Esophagus muscularis mucosa (tissue), 3 donors: ENCODE data around the gene SLC25A10.

Source experiments
- CTCF ChIP-seq, 3 experiments: fragments of 200-600 bp in 2 of 3; fragments of 450-650 bp in 1 of 3; sonication (generic) in 2 of 3; IDR thresholded peaks; one replicate each; pipeline ENCODE4 v1.5.1; 2017 to 2019; ENCODE audit warnings: antibody characterized with exemption in 3 of 3, mild to moderate bottlenecking in 2 of 3, moderate library complexity in 1 of 3
- POLR2A ChIP-seq: fragments of 450-650 bp; IDR thresholded peaks from one replicate; pipeline ENCODE4 v1.6.1; 2017; ENCODE audit warnings: antibody characterized with exemption, moderate library complexity, mild to moderate bottlenecking, low read depth
- POLR2AphosphoS5 ChIP-seq, 2 donors: sonication (generic); formaldehyde crosslinking; IDR thresholded peaks; one replicate each; pipeline ENCODE4 v1.6.1; 2017; ENCODE audit warnings: antibody characterized with exemption in 2 of 2

DNA sequence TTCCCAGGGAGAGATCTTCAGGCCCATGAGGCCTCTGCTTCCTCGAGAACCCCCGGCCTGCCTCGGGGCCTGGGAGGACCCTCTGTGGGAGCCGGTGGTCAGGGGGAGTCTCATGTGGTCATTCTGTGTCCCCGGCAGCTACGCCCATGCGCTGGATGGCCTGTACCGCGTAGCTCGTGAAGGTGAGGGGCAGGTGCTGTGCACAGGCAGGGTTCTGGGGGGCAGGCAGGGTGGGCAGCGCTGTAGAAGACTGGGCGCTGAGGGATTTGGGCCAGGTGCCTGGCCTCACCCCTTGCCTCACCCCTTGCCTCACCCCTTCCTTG, 4.6 kb downstream of the SLC25A10 start:
- TF ChIP-seq CTCF (IDR thresholded peaks at IDR 0.05), result no peak
- TF ChIP-seq POLR2AphosphoS5 (IDR thresholded peaks at IDR 0.05), result no peak
- TF ChIP-seq POLR2A, result no peak
